Measurements from ENCODE around the gene UTF1. TPM values are rescaled to one million over a fixed set of nuclear protein-coding genes. Genes with fewer than 3 reads are reported as not detected.

Gene UTF1
- total RNA-seq, 1 donor from 2014 or later: 0.61 TPM

DNA sequence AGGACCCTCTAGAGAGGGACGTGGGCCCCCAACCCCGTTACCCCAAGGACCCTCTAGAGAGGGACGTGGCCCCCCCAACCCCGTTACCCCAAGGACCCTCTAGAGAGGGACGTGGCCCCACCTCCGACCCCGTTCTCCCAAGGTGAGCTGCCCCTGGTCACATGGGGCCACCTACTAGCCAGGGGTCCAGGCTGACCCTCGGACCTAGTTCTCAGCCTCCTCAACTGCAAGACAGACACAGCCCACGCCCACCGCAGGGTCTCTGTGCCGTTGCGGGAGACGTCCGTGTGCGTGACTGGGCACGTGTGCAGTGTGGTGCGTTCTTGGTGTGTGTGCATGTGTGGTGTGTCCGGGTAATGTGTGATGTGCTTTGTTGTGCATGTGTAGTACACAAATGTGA is 21.6 kb upstream of the UTF1 start:
- no peaks in the 10 kb centered on the region for H3K4me1 Mint-ChIP-seq (ENCODE audit: low read depth, unreplicated experiment)
- H3K36me3 Mint-ChIP-seq (ENCODE audit: unreplicated experiment): no peaks in the 10 kb centered on the region
- H3K9me3 Mint-ChIP-seq (ENCODE audit: unreplicated experiment): peaks cover 2% of the 10 kb centered on the region
- no peak for DNase-seq
- H3K27me3 Mint-ChIP-seq (ENCODE audit: unreplicated experiment): peaks cover 4% of the 10 kb centered on the region
- TF ChIP-seq, protein P1, sequence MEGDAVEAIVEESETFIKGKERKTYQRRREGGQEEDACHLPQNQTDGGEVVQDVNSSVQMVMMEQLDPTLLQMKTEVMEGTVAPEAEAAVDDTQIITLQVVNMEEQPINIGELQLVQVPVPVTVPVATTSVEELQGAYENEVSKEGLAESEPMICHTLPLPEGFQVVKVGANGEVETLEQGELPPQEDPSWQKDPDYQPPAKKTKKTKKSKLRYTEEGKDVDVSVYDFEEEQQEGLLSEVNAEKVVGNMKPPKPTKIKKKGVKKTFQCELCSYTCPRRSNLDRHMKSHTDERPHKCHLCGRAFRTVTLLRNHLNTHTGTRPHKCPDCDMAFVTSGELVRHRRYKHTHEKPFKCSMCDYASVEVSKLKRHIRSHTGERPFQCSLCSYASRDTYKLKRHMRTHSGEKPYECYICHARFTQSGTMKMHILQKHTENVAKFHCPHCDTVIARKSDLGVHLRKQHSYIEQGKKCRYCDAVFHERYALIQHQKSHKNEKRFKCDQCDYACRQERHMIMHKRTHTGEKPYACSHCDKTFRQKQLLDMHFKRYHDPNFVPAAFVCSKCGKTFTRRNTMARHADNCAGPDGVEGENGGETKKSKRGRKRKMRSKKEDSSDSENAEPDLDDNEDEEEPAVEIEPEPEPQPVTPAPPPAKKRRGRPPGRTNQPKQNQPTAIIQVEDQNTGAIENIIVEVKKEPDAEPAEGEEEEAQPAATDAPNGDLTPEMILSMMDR (IDR thresholded peaks at IDR 0.05; ENCODE audit: partially characterized antibody, unreplicated experiment): no peak
- no peak overlapping the region for H3K4me3 Mint-ChIP-seq (ENCODE audit: unreplicated experiment)
- H3K27ac Mint-ChIP-seq (ENCODE audit: unreplicated experiment): no peak overlapping the region

DNA sequence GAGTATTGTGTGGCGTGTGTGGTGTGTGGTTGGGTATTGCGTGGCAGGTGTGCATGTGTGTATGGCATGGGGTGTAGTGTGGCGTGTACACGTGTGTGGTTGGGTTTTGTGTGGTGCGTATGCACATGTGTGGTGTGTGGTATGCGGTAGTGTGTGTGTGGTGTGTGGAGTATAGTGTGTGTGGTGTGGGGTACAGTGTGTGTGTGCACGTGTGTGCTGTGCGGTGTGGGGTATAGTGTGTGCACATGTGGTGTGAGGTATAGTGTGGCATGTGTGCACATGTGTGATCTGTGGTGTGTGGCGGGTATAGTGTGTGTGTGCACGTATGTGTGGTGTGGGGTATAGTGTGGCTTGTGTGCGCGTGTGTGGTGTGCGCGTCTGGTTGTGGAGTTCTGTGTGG is 20.9 kb upstream of the UTF1 start:
- Mint-ChIP-seq H3K27me3 (ENCODE audit: unreplicated experiment) (peaks cover 4% of the 10 kb centered on the region), H3K4me3 (ENCODE audit: unreplicated experiment) (no peak overlapping the region), H3K27ac (ENCODE audit: unreplicated experiment) (no peak overlapping the region), H3K9me3 (ENCODE audit: unreplicated experiment) (peaks cover 2% of the 10 kb centered on the region), H3K36me3 (ENCODE audit: unreplicated experiment) (no peaks in the 10 kb centered on the region), H3K4me1 (ENCODE audit: low read depth, unreplicated experiment) (no peaks in the 10 kb centered on the region)
- TF ChIP-seq, protein P1 (IDR thresholded peaks at IDR 0.05; ENCODE audit: partially characterized antibody, unreplicated experiment): no peak
- DNase-seq: no peak

DNA sequence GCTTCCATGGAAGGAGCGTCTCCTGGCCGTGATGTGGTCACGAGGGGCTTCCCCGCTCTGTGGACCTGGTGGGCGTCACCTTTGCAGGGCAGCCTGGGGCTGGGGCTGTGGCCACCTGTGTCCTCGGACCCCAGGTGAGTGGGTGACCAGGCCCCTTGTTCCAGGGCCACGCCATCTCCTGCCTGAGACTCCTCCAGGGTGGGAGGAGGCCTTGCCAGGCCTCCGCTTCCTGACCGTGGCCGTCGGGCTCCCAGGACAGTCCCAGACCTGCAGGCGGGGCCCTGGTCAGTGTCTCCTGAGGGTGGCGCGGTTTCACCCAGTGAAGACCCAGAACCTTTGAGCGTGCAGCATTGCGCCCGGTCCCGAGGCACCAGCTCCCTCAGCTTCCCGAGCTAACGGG is 20.4 kb upstream of the UTF1 start:
- H3K27me3 Mint-ChIP-seq (ENCODE audit: unreplicated experiment): peaks cover 4% of the 10 kb centered on the region
- no peak overlapping the region for H3K27ac Mint-ChIP-seq (ENCODE audit: unreplicated experiment)
- H3K9me3 Mint-ChIP-seq (ENCODE audit: unreplicated experiment): peaks cover 2% of the 10 kb centered on the region
- H3K4me3 Mint-ChIP-seq (ENCODE audit: unreplicated experiment): no peak overlapping the region
- no peaks in the 10 kb centered on the region for H3K4me1 Mint-ChIP-seq (ENCODE audit: low read depth, unreplicated experiment)
- TF ChIP-seq, protein P1 (IDR thresholded peaks at IDR 0.05; ENCODE audit: partially characterized antibody, unreplicated experiment): no peak
- no peak for DNase-seq
- H3K36me3 Mint-ChIP-seq (ENCODE audit: unreplicated experiment): no peaks in the 10 kb centered on the region

DNA sequence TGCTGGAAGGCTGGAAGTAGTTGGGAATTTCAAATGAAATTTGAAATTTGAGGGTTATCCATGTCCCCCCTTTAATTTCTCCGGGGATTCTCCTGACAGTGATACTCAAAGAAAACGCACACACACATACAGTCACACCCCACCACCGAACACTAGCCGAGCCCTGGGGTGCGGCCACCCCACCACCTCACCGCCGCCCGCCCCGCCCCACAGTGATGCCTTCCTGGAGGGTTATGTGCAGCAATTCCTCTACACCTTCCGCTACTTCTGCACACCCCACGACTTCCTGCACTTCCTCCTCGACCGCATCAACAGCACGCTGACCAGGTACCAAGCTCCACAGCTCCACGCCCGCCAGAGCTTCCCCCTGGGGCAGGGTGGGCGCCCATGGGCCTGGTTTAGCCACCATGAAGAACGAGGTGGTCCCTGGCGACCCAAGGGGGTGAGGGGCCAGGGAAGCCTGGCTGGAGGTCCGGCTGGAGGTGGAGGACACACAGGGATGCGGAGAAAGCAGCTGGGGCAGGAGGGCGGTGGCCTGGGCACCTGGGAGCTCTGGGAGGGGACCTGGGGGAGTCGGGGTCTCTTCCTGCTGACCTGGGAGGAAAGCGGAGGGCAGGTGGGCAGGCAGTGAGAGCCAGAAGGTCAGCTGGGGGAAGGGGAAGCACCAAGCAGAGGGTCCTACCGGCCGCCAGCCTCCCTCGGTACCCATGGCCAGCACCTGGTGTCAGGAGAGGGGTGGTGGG is 19.4 kb upstream of the UTF1 start:
- TF ChIP-seq, protein P1 (IDR thresholded peaks at IDR 0.05; ENCODE audit: partially characterized antibody, unreplicated experiment): no peak
- no peak overlapping the region for H3K4me3 Mint-ChIP-seq (ENCODE audit: unreplicated experiment)
- no peak overlapping the region for H3K27ac Mint-ChIP-seq (ENCODE audit: unreplicated experiment)
- no peak for DNase-seq
- peaks cover 4% of the 10 kb centered on the region for H3K27me3 Mint-ChIP-seq (ENCODE audit: unreplicated experiment)
- H3K36me3 Mint-ChIP-seq (ENCODE audit: unreplicated experiment): no peaks in the 10 kb centered on the region
- H3K4me1 Mint-ChIP-seq (ENCODE audit: low read depth, unreplicated experiment): no peaks in the 10 kb centered on the region
- H3K9me3 Mint-ChIP-seq (ENCODE audit: unreplicated experiment): peaks cover 2% of the 10 kb centered on the region

DNA sequence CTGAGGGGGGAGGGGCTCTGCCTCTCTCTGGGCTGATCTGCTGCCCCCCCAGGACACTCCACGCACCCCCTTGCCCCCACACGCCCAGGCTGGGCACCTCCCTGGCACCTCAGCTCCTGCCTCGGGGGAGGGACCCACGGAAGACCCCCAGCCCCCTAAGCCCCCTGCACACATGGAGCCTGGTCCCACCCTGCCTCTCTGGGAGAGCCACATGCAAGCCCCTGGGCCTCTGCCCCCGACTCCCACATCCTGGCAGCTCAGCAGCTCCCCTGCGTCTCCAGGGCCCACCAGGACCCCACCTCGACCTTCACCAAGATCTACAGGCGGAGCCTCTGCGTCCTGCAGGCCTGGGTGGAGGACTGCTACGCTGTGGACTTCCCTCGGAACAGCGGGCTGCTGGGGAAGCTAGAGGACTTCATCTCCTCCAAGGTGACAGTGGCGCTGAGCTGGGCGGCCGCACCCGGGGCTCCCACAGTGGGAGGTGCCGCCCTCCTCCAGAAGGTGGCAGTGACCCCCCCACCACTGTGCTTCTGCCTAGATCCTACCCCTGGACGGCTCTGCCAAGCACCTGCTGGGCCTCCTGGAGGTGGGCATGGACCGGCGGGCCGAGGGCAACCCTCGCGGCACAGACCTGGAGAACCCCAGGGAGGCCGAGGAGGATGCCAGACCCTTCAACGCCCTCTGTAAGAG is 18.7 kb upstream of the UTF1 start:
- H3K27me3 Mint-ChIP-seq (ENCODE audit: unreplicated experiment): peaks cover 4% of the 10 kb centered on the region
- peaks cover 4% of the 10 kb centered on the region for H3K9me3 Mint-ChIP-seq (ENCODE audit: unreplicated experiment)
- H3K36me3 Mint-ChIP-seq (ENCODE audit: unreplicated experiment): peaks cover 6% of the 10 kb centered on the region
- H3K4me1 Mint-ChIP-seq (ENCODE audit: low read depth, unreplicated experiment): no peaks in the 10 kb centered on the region
- DNase-seq: no peak
- no peak overlapping the region for H3K4me3 Mint-ChIP-seq (ENCODE audit: unreplicated experiment)
- TF ChIP-seq, protein P1 (IDR thresholded peaks at IDR 0.05; ENCODE audit: partially characterized antibody, unreplicated experiment): no peak
- no peak overlapping the region for H3K27ac Mint-ChIP-seq (ENCODE audit: unreplicated experiment)
